AG08396 (cell line): ENCODE data around the gene TBC1D25.

Experiments used
- DNase-seq: peaks from one replicate; pipeline ENCODE4 v3.0.0; 2012; ENCODE audit warnings: low spot score, mixed read lengths

The TBC1D25 gene

DNA sequence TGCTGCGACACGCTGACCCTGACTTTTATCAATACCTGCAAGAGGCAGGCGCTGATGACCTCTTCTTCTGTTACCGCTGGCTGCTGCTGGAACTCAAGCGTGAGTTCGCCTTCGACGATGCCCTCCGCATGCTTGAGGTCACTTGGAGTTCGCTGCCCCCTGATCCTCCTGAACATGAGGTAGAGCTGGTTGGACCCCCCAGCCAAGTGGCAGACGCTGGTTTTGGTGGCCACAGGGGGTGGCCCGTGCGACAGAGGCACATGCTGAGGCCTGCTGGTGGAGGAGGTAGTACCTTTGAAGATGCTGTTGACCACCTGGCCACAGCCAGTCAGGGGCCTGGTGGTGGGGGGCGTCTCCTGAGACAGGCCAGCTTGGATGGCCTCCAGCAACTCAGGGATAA lies 20.5 kb downstream of the TBC1D25 start:
- DNase-seq = no peak

DNA sequence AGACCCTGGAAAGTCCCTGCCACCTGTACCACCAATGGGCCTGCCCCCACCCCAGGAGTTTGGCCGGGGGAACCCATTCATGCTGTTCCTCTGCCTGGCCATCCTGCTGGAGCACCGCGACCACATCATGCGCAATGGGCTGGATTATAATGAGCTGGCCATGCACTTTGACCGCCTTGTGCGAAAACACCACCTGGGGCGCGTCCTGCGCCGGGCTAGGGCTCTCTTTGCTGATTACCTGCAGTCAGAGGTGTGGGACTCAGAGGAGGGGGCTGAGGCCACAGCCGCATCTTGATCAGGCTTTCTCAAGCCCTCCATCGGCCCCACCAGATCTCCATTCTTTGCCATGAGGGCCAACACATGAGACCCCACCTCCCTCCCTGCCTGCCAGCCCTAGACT lies 21.2 kb downstream of the TBC1D25 start:
- no peak for DNase-seq

DNA sequence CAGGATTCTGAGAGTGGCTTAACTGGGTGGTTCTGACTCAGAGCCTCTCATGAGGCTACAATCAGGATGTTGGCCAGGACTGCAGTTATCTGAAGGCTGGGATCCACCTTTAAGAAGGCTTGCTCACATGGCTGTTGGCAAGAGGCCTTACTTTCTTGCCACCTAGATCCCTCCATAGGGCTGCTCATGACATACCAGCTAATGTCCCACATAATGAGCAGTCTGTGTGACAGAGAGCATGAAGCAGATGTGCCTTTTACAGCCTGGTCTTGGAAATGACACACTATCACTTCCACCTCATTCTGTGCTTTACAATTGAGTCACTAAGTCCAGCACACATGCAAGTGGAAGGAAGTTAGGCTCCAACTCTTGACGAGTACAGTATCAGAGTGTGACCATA lies 30.4 kb downstream of the TBC1D25 start:
- DNase-seq = no peak

DNA sequence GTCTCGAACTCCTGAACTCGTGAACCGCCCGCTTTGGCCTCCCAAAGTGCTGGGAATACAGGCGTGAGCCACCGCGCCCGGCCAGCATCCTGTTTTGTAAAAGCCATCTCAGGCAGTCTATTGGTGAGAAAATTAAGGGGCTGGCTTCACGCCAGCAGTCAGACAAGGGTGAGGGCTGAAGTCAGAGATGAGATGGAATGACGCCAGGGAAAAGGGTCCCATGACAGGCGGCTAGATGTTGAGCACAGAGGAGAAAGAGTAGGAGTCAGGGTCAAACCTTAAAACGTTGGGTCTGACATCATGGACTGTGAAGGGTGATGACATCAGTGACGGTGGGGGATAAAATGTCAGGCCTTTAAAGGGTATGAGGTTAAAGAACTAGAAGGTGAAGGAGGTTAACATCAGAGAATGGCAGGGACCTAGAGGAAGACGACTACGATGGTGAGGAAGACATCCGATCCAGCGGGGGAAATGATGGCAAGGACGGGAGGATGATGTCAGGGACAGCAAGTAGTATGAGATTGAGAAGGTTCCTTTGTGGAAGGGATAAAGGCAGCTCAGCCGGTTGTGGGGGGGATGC lies 34.3 kb downstream of the TBC1D25 start:
- no peak for DNase-seq

DNA sequence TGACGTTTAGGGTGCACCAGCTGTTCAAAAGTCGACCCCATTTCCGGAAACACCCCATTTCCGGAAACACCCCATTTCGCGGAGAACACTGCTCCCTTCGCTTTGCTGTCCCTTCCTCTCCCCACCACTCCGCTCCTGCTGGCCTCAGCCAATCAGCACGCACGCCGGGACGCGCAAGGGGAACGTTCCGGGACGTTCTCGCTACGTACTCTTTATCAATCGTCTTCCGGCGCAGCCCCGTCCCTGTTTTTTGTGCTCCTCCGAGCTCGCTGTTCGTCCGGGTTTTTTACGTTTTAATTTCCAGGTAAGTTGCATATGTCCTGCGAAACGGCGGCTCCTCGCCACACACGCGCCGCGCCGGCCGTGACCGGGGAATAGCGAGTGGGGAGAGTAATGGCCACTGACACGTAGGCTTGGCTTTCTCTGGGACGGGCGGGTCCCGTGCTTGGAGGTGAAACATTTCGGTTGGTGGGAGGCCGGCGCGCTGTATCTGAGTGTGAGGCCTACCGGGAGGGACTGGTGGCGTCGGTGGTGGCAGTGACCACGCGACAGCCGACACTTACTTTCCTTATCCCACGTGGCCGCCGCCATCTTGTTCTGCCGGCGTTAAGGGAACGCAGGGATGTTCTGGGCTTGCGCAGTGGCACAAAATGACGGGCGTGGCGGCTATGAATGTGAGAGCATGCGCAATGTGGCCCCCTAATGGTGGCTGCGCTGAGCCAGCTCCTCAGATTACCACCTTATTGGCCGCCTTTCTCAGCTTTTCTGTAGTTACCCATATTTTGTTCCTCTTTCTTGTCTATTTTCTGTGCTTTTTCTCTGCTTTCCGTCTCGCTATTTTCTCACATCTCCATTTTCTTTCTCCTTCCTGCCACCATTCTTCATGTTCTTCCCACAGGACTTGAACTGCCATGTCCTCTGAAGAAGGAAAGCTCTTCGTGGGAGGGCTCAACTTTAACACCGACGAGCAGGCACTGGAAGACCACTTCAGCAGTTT lies 35.1 kb downstream of the TBC1D25 start, which contains the start of gene RBM3:
Gene RBM3, plus strand, starts transcription at position 215 of the 997 bp plus-strand sequence. Its CDS starts 697 bp downstream, at position 912.
- DNase-seq = peak; percentile 82

DNA sequence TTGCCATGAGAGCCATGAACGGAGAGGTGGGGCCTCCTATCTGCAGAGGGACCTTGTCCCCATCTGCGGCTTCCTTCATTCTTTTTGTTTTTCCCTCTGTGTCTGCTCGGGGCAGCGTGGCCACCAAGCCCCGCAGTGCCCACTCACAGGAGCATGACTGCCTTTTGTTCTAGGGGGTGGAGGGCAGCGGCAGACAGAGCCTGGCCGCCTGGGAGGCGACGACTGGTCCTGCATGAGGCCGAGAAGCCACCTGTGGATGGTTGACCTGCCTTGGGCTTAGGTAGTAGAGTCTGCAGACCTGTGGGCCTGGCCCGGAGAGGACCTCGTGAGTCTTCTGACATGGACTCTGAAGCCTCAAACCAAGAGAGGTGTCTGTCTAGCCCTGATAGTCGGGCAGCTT lies 36.1 kb downstream of the TBC1D25 start:
- DNase-seq = no peak

DNA sequence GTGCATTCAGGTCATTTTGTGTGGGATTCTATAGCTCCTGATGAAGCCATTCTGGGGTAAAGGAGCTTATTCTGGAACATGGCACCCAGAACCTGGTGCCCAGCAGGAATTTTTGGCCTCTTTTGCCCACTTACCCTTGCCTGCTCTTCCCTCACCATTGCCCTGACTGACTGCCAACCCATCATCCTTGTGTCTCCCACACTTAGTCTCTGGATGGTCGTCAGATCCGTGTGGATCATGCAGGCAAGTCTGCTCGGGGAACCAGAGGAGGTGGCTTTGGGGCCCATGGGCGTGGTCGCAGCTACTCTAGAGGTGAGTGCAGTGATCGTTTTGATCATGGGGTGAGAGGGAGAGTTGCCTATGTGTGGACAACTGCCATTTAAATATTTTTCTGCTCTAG lies 36.6 kb downstream of the TBC1D25 start:
- no peak for DNase-seq

DNA sequence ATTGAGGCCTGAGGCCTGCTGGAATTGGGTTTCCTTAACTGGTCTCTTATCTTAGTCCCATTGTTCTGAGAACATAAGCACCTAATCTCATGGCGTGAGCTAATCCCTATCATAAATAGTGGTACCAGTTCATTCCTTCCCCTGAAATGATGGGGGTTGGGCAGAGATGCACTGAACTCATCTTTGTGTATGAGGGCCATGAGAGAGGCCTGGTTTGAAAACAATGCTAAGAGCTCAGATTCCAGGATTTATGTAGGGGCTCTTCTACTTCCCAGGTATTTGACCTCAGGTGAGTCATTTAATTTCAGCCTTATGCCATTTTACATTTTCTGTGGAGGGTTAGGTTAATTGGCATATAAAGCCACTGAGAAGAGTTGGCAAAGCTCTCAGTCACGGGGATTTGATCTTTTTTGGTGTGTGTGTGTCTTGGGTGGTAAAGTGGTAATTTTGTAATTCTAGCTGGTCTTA lies 39.2 kb downstream of the TBC1D25 start:
- no peak for DNase-seq

DNA sequence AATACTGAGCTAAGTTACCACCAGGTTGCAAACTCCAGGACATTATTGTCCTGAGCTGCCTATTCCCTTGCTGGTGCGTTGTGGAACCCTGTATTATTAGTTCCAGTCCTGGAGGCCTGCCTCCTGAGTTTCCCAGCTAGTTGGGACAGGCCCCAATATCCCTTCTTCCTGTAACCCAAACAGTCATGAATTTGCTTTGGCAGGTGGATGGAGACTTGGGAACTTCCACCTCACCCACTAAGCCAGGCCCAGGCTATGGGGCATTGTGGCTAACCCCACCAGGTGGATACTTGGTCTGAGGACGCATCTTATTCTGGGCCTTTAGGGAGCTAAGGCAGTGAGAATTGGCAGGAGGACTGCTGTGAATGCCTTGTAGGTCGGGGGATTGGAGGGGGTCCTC lies 39.7 kb downstream of the TBC1D25 start:
- no peak for DNase-seq

DNA sequence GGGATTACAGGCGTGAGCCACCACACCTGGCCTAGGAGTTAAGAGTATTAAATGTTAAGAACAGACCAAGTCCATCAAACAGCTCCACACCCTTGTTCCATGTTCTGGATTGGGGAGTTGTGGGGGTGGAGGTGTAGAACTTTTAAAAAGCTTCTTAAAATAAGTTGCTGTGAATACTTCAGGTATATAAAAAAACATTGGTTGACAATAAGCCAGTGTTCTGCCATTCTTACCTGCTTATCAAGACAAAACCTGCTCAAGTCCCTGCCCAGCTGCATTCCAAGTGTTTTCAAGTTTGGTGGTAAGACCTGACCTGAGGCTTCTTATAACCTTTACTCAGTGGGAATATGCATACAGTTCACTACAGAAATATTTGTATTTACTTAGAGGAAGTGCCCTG lies 41.1 kb downstream of the TBC1D25 start:
- DNase-seq = no peak

DNA sequence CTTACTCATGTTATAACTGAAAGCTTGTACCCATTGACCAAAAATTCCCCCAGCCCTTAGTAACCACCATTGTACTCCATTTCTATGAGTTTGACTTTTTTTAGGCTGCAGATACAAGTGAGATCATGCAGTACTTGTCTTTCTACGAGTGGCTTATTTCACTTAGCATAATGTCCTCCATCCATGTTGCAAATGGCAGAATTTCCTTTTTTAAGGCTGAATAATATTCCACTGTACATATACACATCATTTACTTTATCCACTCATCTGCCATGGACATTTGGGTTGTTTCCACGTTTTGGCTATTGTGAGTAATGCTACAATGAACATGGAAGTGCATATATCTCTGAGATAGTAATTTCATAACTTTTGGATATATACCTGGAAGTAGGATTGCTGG lies 45.2 kb downstream of the TBC1D25 start:
- DNase-seq = no peak

DNA sequence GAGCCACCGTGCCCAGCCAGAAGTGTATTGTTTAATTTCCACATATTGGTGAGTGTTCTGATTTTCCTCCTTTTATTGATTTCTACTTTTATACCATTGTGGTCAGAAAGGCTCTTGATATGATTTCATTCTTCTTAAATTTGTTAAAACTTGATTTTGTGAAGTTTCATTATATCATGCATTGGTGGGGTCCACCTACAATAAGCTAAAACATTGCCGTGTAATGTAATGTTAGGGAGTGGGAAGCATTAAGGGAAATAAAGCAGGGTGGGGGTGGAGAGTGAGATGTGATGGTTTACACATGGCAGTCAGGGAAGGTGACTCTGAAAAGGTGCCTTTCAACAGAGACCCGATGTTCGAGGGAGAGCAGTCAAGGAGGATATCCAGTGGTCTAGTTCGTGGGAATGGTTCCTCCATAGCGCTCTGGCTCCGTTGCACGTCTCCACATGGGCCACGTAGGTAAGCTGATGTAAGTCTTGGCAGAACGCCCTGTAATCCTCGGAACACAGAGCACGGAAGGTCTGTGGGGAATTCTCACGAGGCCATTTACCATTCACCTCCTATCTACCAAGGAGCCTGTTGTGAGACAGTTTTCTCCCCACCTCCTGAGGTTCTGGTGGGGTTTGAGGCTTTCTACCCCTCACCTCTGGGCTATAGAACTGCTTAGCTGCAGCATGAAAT lies 50.1 kb downstream of the TBC1D25 start:
- DNase-seq = no peak

DNA sequence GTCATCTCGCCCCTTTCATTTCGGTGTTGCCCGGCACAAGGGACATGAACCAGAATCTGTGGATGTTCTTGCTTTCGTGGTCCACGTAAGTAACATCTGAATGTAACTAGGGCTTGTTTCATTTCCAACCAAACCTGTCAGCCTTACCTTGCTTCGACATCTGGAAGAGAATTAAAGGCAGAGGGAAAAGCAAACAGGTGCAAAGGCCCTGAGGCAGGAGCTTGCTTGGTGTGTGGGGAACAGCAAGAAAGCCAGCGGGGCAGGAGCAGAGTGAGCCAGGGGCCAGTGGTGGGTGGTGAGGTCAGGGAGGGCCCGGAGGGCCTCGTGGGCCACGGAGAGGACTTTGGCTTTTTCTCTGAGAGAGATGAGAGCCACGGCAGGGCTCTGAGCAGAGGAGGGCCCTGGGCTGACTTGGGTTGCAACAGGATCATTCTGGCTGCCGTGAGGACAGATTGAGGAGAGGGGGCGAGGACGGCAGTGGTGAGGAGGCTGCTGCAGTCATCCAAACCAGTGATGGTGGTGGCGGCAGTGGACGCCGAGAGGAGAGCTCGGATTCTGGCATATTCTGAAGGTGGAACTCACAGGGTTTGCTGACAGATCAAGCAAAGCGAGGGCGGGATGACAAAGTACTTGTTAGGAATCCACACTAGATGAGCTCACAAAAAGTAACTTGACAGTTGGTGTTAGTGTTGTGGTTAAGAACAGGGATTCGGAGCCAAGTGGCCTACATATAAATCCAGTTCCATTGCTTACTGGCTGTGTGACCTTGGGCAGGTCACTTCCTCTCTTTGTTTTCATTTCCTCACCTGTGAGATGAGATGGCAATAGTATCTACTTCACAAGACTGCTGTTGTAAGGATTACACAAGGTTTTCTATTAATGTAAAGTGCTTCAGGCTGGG lies 50.9 kb downstream of the TBC1D25 start:
- DNase-seq = no peak

DNA sequence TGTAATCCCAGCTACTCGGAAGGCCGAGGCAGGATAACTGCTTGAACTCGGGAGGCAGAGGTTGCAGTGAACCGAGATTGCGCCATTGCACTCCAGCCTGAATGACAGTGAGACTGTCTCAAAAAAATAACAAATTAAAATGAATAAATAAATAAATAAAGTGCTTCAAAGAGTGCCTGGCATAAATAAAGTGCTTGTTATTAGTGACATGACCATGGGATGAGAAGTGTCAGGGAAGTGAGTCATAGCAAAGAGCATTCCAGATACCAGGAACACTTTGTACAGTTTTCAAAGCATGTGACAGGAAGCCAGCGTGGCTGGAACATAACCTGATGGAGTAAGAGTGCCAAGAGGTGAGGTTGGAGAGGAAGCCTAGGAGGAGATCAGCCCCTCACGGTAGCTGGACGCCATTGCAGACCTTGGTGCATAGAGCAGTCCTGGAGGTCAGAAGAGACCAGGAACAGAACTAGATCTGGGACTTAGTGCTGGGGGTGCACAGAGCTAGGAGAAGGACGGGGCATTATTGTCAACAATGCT lies 51.8 kb downstream of the TBC1D25 start:
- DNase-seq = peak; percentile 29

DNA sequence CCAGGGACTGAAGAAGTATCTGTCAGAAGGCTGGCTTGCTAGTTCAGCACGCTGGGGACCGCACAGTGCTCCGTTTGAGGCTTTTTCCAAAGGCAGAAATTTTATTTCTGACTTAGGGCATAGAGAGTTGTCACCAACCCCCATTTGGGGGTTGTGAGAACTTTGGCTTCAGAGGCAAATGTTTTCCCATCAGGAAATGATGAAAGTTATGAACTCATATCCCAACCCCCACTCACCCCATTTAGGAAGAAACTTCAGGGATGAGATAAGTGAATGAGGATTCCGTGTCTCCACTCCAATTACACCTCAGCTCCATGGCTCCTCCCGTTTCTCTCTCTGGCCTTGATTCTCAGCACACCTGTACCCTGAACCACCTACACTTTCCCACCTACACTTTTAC lies 53.5 kb downstream of the TBC1D25 start:
- no peak for DNase-seq

DNA sequence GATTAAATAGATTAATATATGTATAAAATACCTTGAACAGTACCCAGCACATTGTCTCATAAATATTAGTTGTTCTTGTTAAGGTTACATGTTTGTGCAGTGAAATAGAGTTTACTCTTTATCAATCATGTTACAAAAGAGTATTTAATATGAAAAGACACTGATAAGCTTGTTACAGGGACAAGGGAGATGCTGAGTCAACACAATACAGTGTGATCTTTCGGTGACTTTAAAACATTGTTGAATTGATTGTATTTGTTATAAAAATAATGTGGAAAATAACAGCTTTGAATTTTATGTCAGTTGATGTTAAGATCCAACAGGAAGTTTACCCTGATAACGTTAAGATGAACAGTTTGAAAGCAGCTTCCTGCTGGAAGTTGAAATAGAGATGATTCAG lies 56.4 kb downstream of the TBC1D25 start:
- DNase-seq = no peak

DNA sequence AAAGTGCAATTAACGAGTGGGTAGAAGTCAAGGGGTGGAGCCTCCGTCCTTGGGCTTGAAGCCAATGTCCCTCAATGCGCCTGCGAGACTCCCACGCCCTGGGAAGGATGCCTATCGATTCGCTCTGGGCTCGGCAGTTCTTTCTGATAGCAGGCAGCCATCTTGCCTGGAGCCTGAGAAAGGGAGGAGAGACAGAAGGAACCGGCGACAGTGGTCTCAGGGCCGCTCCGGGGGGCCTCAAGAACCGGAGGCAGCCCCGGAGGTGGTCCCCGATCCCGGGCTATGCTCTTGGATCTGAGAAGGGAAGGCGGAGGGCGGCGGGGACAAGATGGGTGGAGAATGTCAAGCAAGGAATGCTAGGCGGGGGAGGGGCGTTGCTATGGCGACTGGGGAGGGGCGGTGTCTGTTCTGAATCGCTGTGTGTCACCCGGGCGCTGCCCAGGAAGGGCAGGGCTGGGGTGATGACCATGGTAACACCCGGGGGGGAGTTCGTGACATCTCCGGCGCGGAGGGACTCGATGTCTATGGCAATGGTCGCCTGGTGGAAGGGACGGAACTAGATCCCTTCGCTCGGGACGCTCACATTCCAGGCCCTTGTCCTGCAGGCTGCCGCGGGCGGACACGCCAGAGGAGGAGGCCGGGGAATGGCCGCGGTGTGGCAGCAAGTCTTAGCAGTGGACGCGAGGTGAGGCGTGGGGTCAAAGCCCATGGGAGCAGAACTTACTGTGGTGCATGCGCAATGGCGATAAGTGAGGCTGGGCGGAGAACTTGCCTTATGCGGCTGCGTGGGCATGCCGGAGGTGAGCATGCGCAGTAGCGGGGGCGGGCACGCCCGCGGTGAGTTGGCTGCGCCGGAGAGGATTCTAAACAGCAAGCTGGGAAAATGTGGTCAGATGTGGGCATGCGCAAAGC lies 58.1 kb downstream of the TBC1D25 start, which contains the start of gene WDR13:
Gene WDR13, plus strand, starts transcription at position 140 of the 912 bp plus-strand sequence. Its CDS starts 505 bp downstream, at position 645.
- peak; percentile 94 for DNase-seq

DNA sequence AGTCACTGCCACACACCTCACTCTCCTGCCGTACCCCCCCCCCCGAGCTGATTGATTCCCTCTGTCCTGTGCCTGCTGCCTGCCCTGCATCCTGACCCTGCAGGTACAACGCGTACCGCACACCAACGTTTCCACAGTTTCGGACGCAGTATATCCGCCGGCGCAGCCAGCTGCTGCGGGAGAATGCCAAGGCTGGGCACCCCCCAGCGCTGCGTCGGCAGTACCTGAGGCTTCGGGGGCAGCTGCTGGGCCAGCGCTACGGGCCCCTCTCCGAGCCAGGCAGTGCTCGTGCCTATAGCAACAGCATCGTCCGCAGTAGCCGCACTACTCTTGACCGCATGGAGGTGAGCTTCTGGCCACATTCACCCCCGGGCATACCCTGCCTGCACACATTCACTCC lies 59.1 kb downstream of the TBC1D25 start:
- DNase-seq = no peak

DNA sequence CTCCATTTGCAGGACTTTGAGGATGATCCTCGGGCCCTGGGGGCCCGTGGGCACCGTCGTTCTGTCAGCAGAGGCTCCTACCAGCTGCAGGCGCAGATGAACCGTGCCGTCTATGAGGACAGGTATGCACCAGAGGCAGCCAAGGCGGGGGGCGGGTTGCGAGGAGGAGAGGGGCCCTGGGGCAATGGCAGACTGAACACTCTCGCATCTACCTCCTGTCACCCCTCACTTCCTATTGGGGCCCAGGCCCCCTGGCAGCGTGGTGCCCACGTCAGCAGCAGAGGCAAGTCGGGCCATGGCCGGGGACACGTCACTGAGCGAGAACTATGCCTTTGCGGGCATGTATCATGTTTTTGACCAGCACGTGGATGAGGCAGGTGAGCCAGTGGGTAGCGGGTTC lies 59.8 kb downstream of the TBC1D25 start:
- no peak for DNase-seq

DNA sequence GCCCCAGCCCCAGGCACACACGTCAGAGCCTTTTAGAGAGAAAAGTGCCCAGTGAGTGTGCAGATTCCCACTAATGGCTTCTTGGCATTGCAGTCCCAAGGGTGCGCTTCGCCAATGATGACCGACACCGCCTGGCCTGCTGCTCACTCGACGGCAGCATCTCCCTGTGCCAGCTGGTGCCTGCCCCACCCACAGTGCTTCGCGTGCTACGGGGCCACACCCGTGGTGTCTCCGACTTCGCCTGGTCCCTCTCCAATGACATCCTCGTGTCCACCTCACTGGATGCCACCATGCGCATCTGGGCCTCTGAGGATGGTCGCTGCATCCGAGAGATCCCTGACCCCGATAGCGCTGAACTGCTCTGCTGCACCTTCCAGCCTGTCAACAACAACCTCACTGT lies 60.7 kb downstream of the TBC1D25 start:
- DNase-seq = no peak
